HT-29 (cell line): Measurements from ENCODE around the gene BABAM2. TPM values are rescaled to one million over a fixed set of nuclear protein-coding genes. Genes with fewer than 3 reads are reported as not detected.

Experiments
- DNase-seq: peaks from one replicate; pipeline ENCODE4 v3.0.0-alpha.2; 2015; ENCODE audit warnings: low spot score
- total RNA-seq: library from RNA; depleted of rRNA; stranded (reverse); fragments of >200 nt; shearing (Covaris generic); gene quantifications from 2 replicates; pipeline ENCODE4 v1.2.3, GENCODE V29; 2014

BABAM2 gene
- total RNA-seq, 1 experiment from 2014 or later = 7.0 TPM

GRCh38 chr2:28342081-28342967 lies 451.8 kb downstream of the BABAM2 start:
- DNase-seq = no peak

GRCh38 chr2:28343184-28343942 lies 452.8 kb downstream of the BABAM2 start:
- DNase-seq = no peak

- DNase-seq = no peak
These were observed 453.6 kb downstream of the BABAM2 start for GRCh38 chr2:28343971-28344715.

- DNase-seq = no peak
These were observed 454.3 kb downstream of the BABAM2 start for GRCh38 chr2:28344756-28345373.

GRCh38 chr2:28345619-28346018 lies 455.1 kb downstream of the BABAM2 start:
- no peak for DNase-seq

GRCh38 chr2:28346587-28346986 lies 456.1 kb downstream of the BABAM2 start:
- DNase-seq = no peak

GRCh38 chr2:28347193-28347592 lies 456.7 kb downstream of the BABAM2 start:
- no peak for DNase-seq

GRCh38 chr2:28347596-28347995 lies 457.1 kb downstream of the BABAM2 start:
- no peak for DNase-seq

GRCh38 chr2:28348149-28348567 lies 457.6 kb downstream of the BABAM2 start:
- no peak for DNase-seq

GRCh38 chr2:28348921-28349320 lies 458.4 kb downstream of the BABAM2 start:
- DNase-seq = no peak

GRCh38 chr2:28349546-28350165 lies 459.1 kb downstream of the BABAM2 start:
- DNase-seq = no peak

GRCh38 chr2:28350196-28350595 lies 459.7 kb downstream of the BABAM2 start:
- DNase-seq = no peak

GRCh38 chr2:28350791-28351285 lies 460.3 kb downstream of the BABAM2 start:
- no peak for DNase-seq

GRCh38 chr2:28351621-28352020 lies 461.1 kb downstream of the BABAM2 start:
- DNase-seq = no peak

GRCh38 chr2:28352104-28352503 lies 461.6 kb downstream of the BABAM2 start:
- no peak for DNase-seq

- no peak for DNase-seq
These were observed 462.2 kb downstream of the BABAM2 start for GRCh38 chr2:28352610-28353195.

- DNase-seq = no peak
These were observed 464.5 kb downstream of the BABAM2 start for GRCh38 chr2:28354920-28355520.

- DNase-seq = peak; percentile 33
These were observed 465.1 kb downstream of the BABAM2 start for GRCh38 chr2:28355521-28356094.

GRCh38 chr2:28356095-28356911 lies 465.8 kb downstream of the BABAM2 start:
- peak; percentile 26 for DNase-seq
